GM10248 (cell line): Measurements from ENCODE around the gene IQSEC1.

Experiments used
- CTCF ChIA-PET: fragments of 300-600 bp; sonication (Branson Sonifier 250); formaldehyde crosslinking; extraction: SDS; loops from one replicate; lab custom pipeline; 2021; ENCODE audit warnings: antibody characterized with exemption; lab: Yijun Ruan, JAX
- POLR2A ChIA-PET: fragments of 350-650 bp; sonication (Branson Sonifier 250); formaldehyde crosslinking; extraction: SDS; loops from one replicate; lab custom pipeline; 2020; ENCODE audit warnings: antibody characterized with exemption; lab: Yijun Ruan, JAX
- DNase-seq: peaks from one replicate; pipeline ENCODE4 v3.0.0; 2012; ENCODE audit errors: extremely low spot score
- CTCF ChIP-seq: IDR thresholded peaks from 2 replicates; pipeline ENCODE4 v1.5.1; 2012; ENCODE audit warnings: mild to moderate bottlenecking, low read depth; ENCODE audit errors: extremely low read depth, missing control alignments, control extremely low read depth

IQSEC1 gene

GRCh38 chr3:12911881-12912415 is 161.3 kb downstream of the IQSEC1 start:
- no peak for TF ChIP-seq CTCF
- no peak for DNase-seq
- ChIA-PET POLR2A (no interaction called here), CTCF (interaction anchor here (1.1 to 2.1 kb wide), 5 partner anchors 27 to 102 kb away, joined by 3 to 6 read pairs (median 4); no protein-coding TSS in a partner anchor)

GRCh38 chr3:12910356-12911099 is 162.7 kb downstream of the IQSEC1 start:
- no peak for TF ChIP-seq CTCF
- POLR2A ChIA-PET, result no interaction called here
- CTCF ChIA-PET, result interaction anchor here (1.5 to 2.1 kb wide), 4 partner anchors 22 to 101 kb away, joined by 3 to 6 read pairs (median 4); no protein-coding TSS in a partner anchor
- no peak for DNase-seq

- CTCF ChIA-PET, result interaction anchor here (1.6 kb wide), 1 partner anchor 22 kb away, joined by 3 read pairs; no protein-coding TSS in a partner anchor
- no peak for DNase-seq
- POLR2A ChIA-PET, result no interaction called here
- TF ChIP-seq CTCF, result no peak
These were observed 163.5 kb downstream of the IQSEC1 start for GRCh38 chr3:12909710-12910109.

- POLR2A ChIA-PET, result no interaction called here
- no peak for TF ChIP-seq CTCF
- no peak for DNase-seq
- CTCF ChIA-PET, result no interaction called here
These were observed 164.4 kb downstream of the IQSEC1 start for GRCh38 chr3:12908859-12909258.

GRCh38 chr3:12908136-12908730 is 165.0 kb downstream of the IQSEC1 start:
- TF ChIP-seq CTCF, result no peak
- POLR2A ChIA-PET, result no interaction called here
- CTCF ChIA-PET, result interaction anchor here (9.3 kb wide), 1 partner anchor 17 kb away, joined by 64 read pairs; no protein-coding TSS in a partner anchor

GRCh38 chr3:12907729-12908128 is 165.5 kb downstream of the IQSEC1 start:
- ChIA-PET POLR2A (no interaction called here), CTCF (interaction anchor here (9.3 kb wide), 1 partner anchor 17 kb away, joined by 64 read pairs; no protein-coding TSS in a partner anchor)
- no peak for DNase-seq
- no peak for TF ChIP-seq CTCF

More at GRCh38 chr3:12908136-12908730, 165.0 kb downstream of the IQSEC1 start:
- DNase-seq, result no peak
